HAP-1 (cell line): Measurements from ENCODE around the gene FHIT.

Source experiments
- DNase-seq, 2 experiments: peaks; one replicate each; pipeline ENCODE4 v3.0.0-alpha.2; 2016 to 2020; ENCODE audit warnings: low spot score in 2 of 2
- H3K27me3 ChIP-seq: fragments of 250-450 bp; sonication (Bioruptor Pico); 2 replicates; pipeline ENCODE4 v1.5.1; 2020; ENCODE audit warnings: low read depth, mild to moderate bottlenecking, moderate library complexity
- H3K36me3 ChIP-seq: fragments of 250-450 bp; sonication (Bioruptor Pico); replicated peaks from 2 replicates; pipeline ENCODE4 v1.5.1; 2020; ENCODE audit warnings: mild to moderate bottlenecking
- H3K4me1 ChIP-seq: fragments of 250-450 bp; sonication (Bioruptor Pico); 2 replicates; pipeline ENCODE4 v1.5.1; 2020; ENCODE audit warnings: mild to moderate bottlenecking
- H3K4me3 ChIP-seq: fragments of 250-450 bp; sonication (Bioruptor Pico); 2 replicates; pipeline ENCODE4 v1.5.1; 2020; ENCODE audit warnings: mild to moderate bottlenecking, moderate library complexity
- H3K9me3 ChIP-seq: fragments of 250-450 bp; sonication (Bioruptor Pico); 2 replicates; pipeline ENCODE4 v1.5.1; 2020; ENCODE audit warnings: mild to moderate bottlenecking, moderate library complexity
- in situ Hi-C: fragments of 300-500 bp; cut with MboI; formaldehyde crosslinking; loops from 3 replicates; pipeline ENCODE4 v1.14.3; 2020; ENCODE audit warnings: low sequenced_read_pairs, inconsistent platforms, mixed read lengths

The FHIT gene

GRCh38 chr3:60399861-60400845, 851.1 kb downstream of the FHIT start:
- DNase-seq: no peak
- in situ Hi-C loops: no loop called here
- Histone ChIP-seq H3K27me3 (no peaks in the 10 kb centered on the region), H3K9me3 (0 out of 2 replicates have a peak, but pooled peaks cover 2% of the 10 kb centered on the region), H3K4me1 (peaks cover 32% of the 10 kb centered on the region), H3K36me3 (no peaks in the 10 kb centered on the region), H3K4me3 (no peak overlapping the region)

- H3K9me3 ChIP-seq: 0 out of 2 replicates have a peak, but pooled peaks cover 2% of the 10 kb centered on the region
- no peaks in the 10 kb centered on the region for H3K27me3 ChIP-seq
- H3K36me3 ChIP-seq: no peaks in the 10 kb centered on the region
- no peak overlapping the region for H3K4me3 ChIP-seq
- DNase-seq: no peak
- in situ Hi-C loops: no loop called here
- peaks cover 36% of the 10 kb centered on the region for H3K4me1 ChIP-seq
These were observed 852.0 kb downstream of the FHIT start for GRCh38 chr3:60399292-60399691.

- H3K4me1 ChIP-seq: peaks cover 11% of the 10 kb centered on the region
- in situ Hi-C loops: no loop called here
- H3K9me3 ChIP-seq: 0 out of 2 replicates have a peak, but pooled peaks cover 2% of the 10 kb centered on the region
- peak in 1 of 2 experiments; percentile 63 for DNase-seq
- no peak overlapping the region for H3K4me3 ChIP-seq
- no peaks in the 10 kb centered on the region for H3K27me3 ChIP-seq
- no peaks in the 10 kb centered on the region for H3K36me3 ChIP-seq
These were observed 856.0 kb downstream of the FHIT start for GRCh38 chr3:60395173-60395762.

- DNase-seq: no peak
- H3K27me3 ChIP-seq: no peaks in the 10 kb centered on the region
- in situ Hi-C loops: no loop called here
- H3K9me3 ChIP-seq: 0 out of 2 replicates have a peak, but pooled peaks cover 2% of the 10 kb centered on the region
- no peaks in the 10 kb centered on the region for H3K36me3 ChIP-seq
- no peak overlapping the region for H3K4me3 ChIP-seq
- H3K4me1 ChIP-seq: peaks cover 11% of the 10 kb centered on the region
These were observed 857.3 kb downstream of the FHIT start for GRCh38 chr3:60393946-60394345.

- Histone ChIP-seq H3K4me3 (no peak overlapping the region), H3K36me3 (no peaks in the 10 kb centered on the region), H3K27me3 (no peaks in the 10 kb centered on the region), H3K9me3 (no peaks in the 10 kb centered on the region), H3K4me1 (peaks cover 11% of the 10 kb centered on the region)
- in situ Hi-C loops: no loop called here
- no peak for DNase-seq
These were observed 858.8 kb downstream of the FHIT start for GRCh38 chr3:60392501-60392900.

- no peak for DNase-seq
- Histone ChIP-seq H3K36me3 (no peaks in the 10 kb centered on the region), H3K9me3 (no peaks in the 10 kb centered on the region), H3K4me3 (no peak overlapping the region), H3K27me3 (no peaks in the 10 kb centered on the region), H3K4me1 (peaks cover 11% of the 10 kb centered on the region)
- in situ Hi-C loops: no loop called here
These were observed 860.0 kb downstream of the FHIT start for GRCh38 chr3:60391292-60391691.

- in situ Hi-C loops: no loop called here
- Histone ChIP-seq H3K4me3 (no peak overlapping the region), H3K4me1 (no peaks in the 10 kb centered on the region), H3K27me3 (no peaks in the 10 kb centered on the region), H3K9me3 (no peaks in the 10 kb centered on the region), H3K36me3 (no peaks in the 10 kb centered on the region)
- DNase-seq: no peak
These were observed 862.5 kb downstream of the FHIT start for GRCh38 chr3:60388731-60389130.

GRCh38 chr3:60386306-60386705, 864.9 kb downstream of the FHIT start:
- Histone ChIP-seq H3K36me3 (no peaks in the 10 kb centered on the region), H3K4me3 (no peak overlapping the region), H3K4me1 (no peaks in the 10 kb centered on the region), H3K27me3 (no peaks in the 10 kb centered on the region), H3K9me3 (no peaks in the 10 kb centered on the region)
- in situ Hi-C loops: no loop called here
- no peak for DNase-seq

- no peak overlapping the region for H3K4me3 ChIP-seq
- no peaks in the 10 kb centered on the region for H3K27me3 ChIP-seq
- in situ Hi-C loops: no loop called here
- no peaks in the 10 kb centered on the region for H3K9me3 ChIP-seq
- no peaks in the 10 kb centered on the region for H3K36me3 ChIP-seq
- H3K4me1 ChIP-seq: no peaks in the 10 kb centered on the region
- no peak for DNase-seq
These were observed 866.9 kb downstream of the FHIT start for GRCh38 chr3:60384341-60384740.

- H3K9me3 ChIP-seq: no peaks in the 10 kb centered on the region
- in situ Hi-C loops: no loop called here
- H3K4me3 ChIP-seq: no peak overlapping the region
- H3K27me3 ChIP-seq: no peaks in the 10 kb centered on the region
- no peak for DNase-seq
- H3K36me3 ChIP-seq: no peaks in the 10 kb centered on the region
- H3K4me1 ChIP-seq: no peaks in the 10 kb centered on the region
These were observed 867.9 kb downstream of the FHIT start for GRCh38 chr3:60383345-60383744.

- no peak for DNase-seq
- Histone ChIP-seq H3K27me3 (no peaks in the 10 kb centered on the region), H3K4me1 (peaks cover 8% of the 10 kb centered on the region), H3K36me3 (no peaks in the 10 kb centered on the region), H3K4me3 (no peak overlapping the region), H3K9me3 (no peaks in the 10 kb centered on the region)
- in situ Hi-C loops: no loop called here
These were observed 884.8 kb downstream of the FHIT start for GRCh38 chr3:60366486-60366885.

- H3K9me3 ChIP-seq: no peaks in the 10 kb centered on the region
- H3K4me1 ChIP-seq: peaks cover 8% of the 10 kb centered on the region
- no peak overlapping the region for H3K4me3 ChIP-seq
- in situ Hi-C loops: no loop called here
- no peak for DNase-seq
- no peaks in the 10 kb centered on the region for H3K36me3 ChIP-seq
- H3K27me3 ChIP-seq: no peaks in the 10 kb centered on the region
These were observed 885.9 kb downstream of the FHIT start for GRCh38 chr3:60365360-60365759.

GRCh38 chr3:60364475-60364874, 886.8 kb downstream of the FHIT start:
- H3K4me3 ChIP-seq: no peak overlapping the region
- no peaks in the 10 kb centered on the region for H3K36me3 ChIP-seq
- DNase-seq: no peak
- in situ Hi-C loops: no loop called here
- H3K4me1 ChIP-seq: peaks cover 8% of the 10 kb centered on the region
- H3K27me3 ChIP-seq: no peaks in the 10 kb centered on the region
- H3K9me3 ChIP-seq: no peaks in the 10 kb centered on the region; the same call in 1 of the 2 replicates

- in situ Hi-C loops: no loop called here
- Histone ChIP-seq H3K4me3 (no peak overlapping the region), H3K4me1 (peaks cover 8% of the 10 kb centered on the region), H3K27me3 (no peaks in the 10 kb centered on the region), H3K36me3 (no peaks in the 10 kb centered on the region), H3K9me3 (no peaks in the 10 kb centered on the region; the same call in 1 of the 2 replicates)
- DNase-seq: no peak
These were observed 887.4 kb downstream of the FHIT start for GRCh38 chr3:60363817-60364216.
